OCI-LY7 (cell line): ENCODE results near the gene PDIA2. TPM values are rescaled to one million over a fixed set of nuclear protein-coding genes. Genes with fewer than 3 reads are reported as not detected.

Experiments
- BruUV-seq: library from RNA; stranded (reverse); fragments of 400-500 nt; replicated peaks from 2 replicates; lab custom pipeline; 2021; lab: Mats Ljungman, UMichigan
- CTCF ChIA-PET: fragments of 300-600 bp; sonication (Branson Sonifier 250); formaldehyde crosslinking; loops from one replicate; lab custom pipeline; 2022; ENCODE audit warnings: antibody characterized with exemption; ENCODE audit not compliant: unreplicated experiment; lab: Charles Lee
- POLR2A ChIA-PET: fragments of 300-600 bp; sonication (Branson Sonifier 250); formaldehyde crosslinking; loops from one replicate; lab custom pipeline; 2022; ENCODE audit warnings: antibody characterized with exemption; lab: Charles Lee
- DNase-seq: peaks from one replicate; pipeline ENCODE4 v3.0.0-alpha.2; 2015; ENCODE audit warnings: low spot score
- H2AFZ ChIP-seq: fragments of 200-600 bp; sonication (generic), shearing (Covaris generic); 2 replicates; pipeline ENCODE4 v1.6.1; 2014; ENCODE audit warnings: mild to moderate bottlenecking, antibody characterized with exemption, low read length, moderate library complexity
- H3K27ac ChIP-seq: fragments of 200-600 bp; sonication (generic); 2 replicates; pipeline ENCODE4 v1.5.1; 2014; ENCODE audit warnings: mixed run types, low read depth, mild to moderate bottlenecking, moderate library complexity, low read length, inconsistent platforms; ENCODE audit not compliant: poor library complexity, severe bottlenecking
- H3K36me3 ChIP-seq: fragments of 200-600 bp; sonication (generic); 2 replicates; pipeline ENCODE4 v1.6.1; 2014; ENCODE audit warnings: mild to moderate bottlenecking, antibody characterized with exemption, low read length, moderate library complexity, mixed read lengths; ENCODE audit not compliant: insufficient read depth
- H3K4me1 ChIP-seq: fragments of 200-600 bp; sonication (generic); 2 replicates; pipeline ENCODE4 v1.5.1; 2014; ENCODE audit warnings: mild to moderate bottlenecking, low read length; ENCODE audit not compliant: insufficient read depth, poor library complexity, severe bottlenecking
- H3K4me2 ChIP-seq: fragments of 200-600 bp; sonication (generic); 2 replicates; pipeline ENCODE4 v1.6.1; 2014; ENCODE audit warnings: mild to moderate bottlenecking, low read length
- H3K4me3 ChIP-seq: fragments of 200-600 bp; sonication (generic); 2 replicates; pipeline ENCODE4 v1.5.1; 2014; ENCODE audit warnings: mild to moderate bottlenecking, low read depth, low read length; ENCODE audit not compliant: poor library complexity, severe bottlenecking
- H3K79me2 ChIP-seq: fragments of 200-600 bp; sonication (generic); 2 replicates; pipeline ENCODE4 v1.6.1; 2016; ENCODE audit warnings: low read depth, mild to moderate bottlenecking, low read length, moderate library complexity, mixed read lengths; ENCODE audit not compliant: insufficient read depth
- H3K9me2 ChIP-seq: fragments of 200-600 bp; sonication (generic); 2 replicates; pipeline ENCODE4 v1.6.1; 2016; ENCODE audit warnings: mild to moderate bottlenecking, low read length, mixed read lengths; ENCODE audit not compliant: insufficient read depth
- H3K9me3 ChIP-seq: fragments of 200-600 bp; sonication (generic); 2 replicates; pipeline ENCODE4 v1.6.1; 2014; ENCODE audit warnings: mild to moderate bottlenecking, mixed run types, low read length, mixed read lengths
- H4K20me1 ChIP-seq: fragments of 200-600 bp; sonication (generic); 2 replicates; pipeline ENCODE4 v1.6.1; 2014; ENCODE audit warnings: mild to moderate bottlenecking, antibody characterized with exemption, low read length, moderate library complexity, mixed read lengths; ENCODE audit not compliant: insufficient read depth
- CTCF ChIP-seq: fragments of 200-600 bp; sonication (generic); conservative IDR thresholded peaks from 2 replicates; pipeline ENCODE4 v1.5.1; 2014; ENCODE audit warnings: mild to moderate bottlenecking, antibody characterized with exemption, low read length, moderate library complexity, mixed read lengths
- EZH2phosphoT487 ChIP-seq: fragments of 200-600 bp; sonication (generic); IDR thresholded peaks from 2 replicates; pipeline ENCODE4 v1.6.1; 2018; ENCODE audit warnings: low read depth, borderline replicate concordance, mild to moderate bottlenecking, mixed run types, antibody characterized with exemption, low read length, moderate library complexity, mixed read lengths
- intact Hi-C: fragments of 100-400 bp; cut with micrococcal nuclease; formaldehyde crosslinking; loops from one replicate; pipeline ENCODE4 v1.10.0; 2022; ENCODE audit not compliant: unreplicated experiment
- total RNA-seq, 2 experiments: library from RNA; depleted of rRNA in 1 of 2; stranded (reverse); fragments of >200 nt in 1 of 2; shearing (Covaris generic) in 1 of 2; gene quantifications; 2 replicates each; pipeline ENCODE4 v1.2.3, GENCODE V29; 2014 to 2022

The PDIA2 gene
- total RNA-seq, 2 experiments from 2014 or later = not detected

GRCh38 chr16:273547-274421, 9.2 kb upstream of the PDIA2 start:
- no peak overlapping the region for H2AFZ ChIP-seq
- H3K9me2 ChIP-seq = no peaks in the 10 kb centered on the region
- no peaks in the 10 kb centered on the region for H3K9me3 ChIP-seq
- no peaks in the 10 kb centered on the region for H3K36me3 ChIP-seq
- H3K4me1 ChIP-seq = no peaks in the 10 kb centered on the region
- no TSS peak for BruUV-seq
- H3K79me2 ChIP-seq = no peaks in the 10 kb centered on the region
- no peak for TF ChIP-seq CTCF
- TF ChIP-seq EZH2phosphoT487 = no peak
- POLR2A ChIA-PET = no interaction called here
- no peak overlapping the region for H3K27ac ChIP-seq
- H4K20me1 ChIP-seq = no peaks in the 10 kb centered on the region
- intact Hi-C loops = no loop called here
- no peak overlapping the region for H3K4me2 ChIP-seq
- no peak for DNase-seq
- CTCF ChIA-PET = no interaction called here
- H3K4me3 ChIP-seq = no peak overlapping the region

- no TSS peak for BruUV-seq
- H3K27ac ChIP-seq = no peak overlapping the region
- no peak for TF ChIP-seq EZH2phosphoT487
- TF ChIP-seq CTCF = no peak
- CTCF ChIA-PET = no interaction called here
- no peaks in the 10 kb centered on the region for H3K4me1 ChIP-seq
- no peak for DNase-seq
- H3K36me3 ChIP-seq = no peaks in the 10 kb centered on the region
- intact Hi-C loops = no loop called here
- H2AFZ ChIP-seq = no peak overlapping the region
- POLR2A ChIA-PET = no interaction called here
- H3K4me2 ChIP-seq = peak overlapping the region; percentile 6; the same call in 1 of the 2 replicates
- no peaks in the 10 kb centered on the region for H3K9me3 ChIP-seq
- no peaks in the 10 kb centered on the region for H3K79me2 ChIP-seq
- no peaks in the 10 kb centered on the region for H3K9me2 ChIP-seq
- H4K20me1 ChIP-seq = no peaks in the 10 kb centered on the region
- no peak overlapping the region for H3K4me3 ChIP-seq
Observed at GRCh38 chr16:275041-275641, 7.8 kb upstream of the PDIA2 start.
